H54 (cell line): ENCODE data around the gene PID1.

Experiments used
- DNase-seq: peaks from one replicate; pipeline ENCODE4 v3.0.0; 2011; ENCODE audit warnings: low spot score, mixed read lengths; ENCODE audit not compliant: insufficient read length
- FAIRE-seq: peaks from 3 replicates; lab custom pipeline; 2011; peaks lifted over from hg19 to GRCh38; lab: Jason Lieb, UNC
- POLR2A ChIP-seq: IDR thresholded peaks from 2 replicates; pipeline ENCODE4 v1.6.1; 2011; ENCODE audit warnings: low read depth, mild to moderate bottlenecking, low read length

PID1 gene

GRCh38 chr2:229179628-229180027 lies 91.5 kb downstream of the PID1 start:
- FAIRE-seq (no peak), DNase-seq (no peak)
- TF ChIP-seq POLR2A = no peak

- no peak for DNase-seq
- TF ChIP-seq POLR2A = no peak
- FAIRE-seq = no peak
These were observed 92.4 kb downstream of the PID1 start for GRCh38 chr2:229178706-229179105.

DNA sequence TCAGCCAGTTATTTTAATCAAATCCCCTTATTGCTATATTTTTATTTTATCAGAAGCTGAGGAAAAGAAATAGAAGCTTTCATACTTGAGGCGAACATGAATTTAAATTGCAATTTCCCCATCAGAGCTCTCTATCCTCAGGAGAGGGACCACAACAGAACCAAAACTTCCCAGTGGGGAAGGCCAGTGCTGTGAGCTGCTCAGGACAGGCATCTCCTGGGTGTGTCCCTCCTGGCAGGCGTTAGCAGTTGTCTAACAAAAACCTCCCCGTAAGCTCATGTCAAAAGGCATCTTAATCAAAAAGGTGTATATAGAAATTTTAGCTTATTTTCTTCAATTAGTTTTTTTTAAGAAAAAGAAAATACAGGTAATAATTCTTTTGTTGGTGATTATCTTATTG lies 93.0 kb downstream of the PID1 start:
- DNase-seq = no peak
- TF ChIP-seq POLR2A = no peak
- FAIRE-seq = no peak

- FAIRE-seq (no peak), DNase-seq (no peak)
- no peak for TF ChIP-seq POLR2A
These were observed 95.0 kb downstream of the PID1 start for GRCh38 chr2:229176136-229176535.

GRCh38 chr2:229175497-229175863 lies 95.6 kb downstream of the PID1 start:
- DNase-seq (no peak), FAIRE-seq (no peak)
- no peak for TF ChIP-seq POLR2A

GRCh38 chr2:229174794-229175496 lies 96.1 kb downstream of the PID1 start:
- FAIRE-seq = no peak
- no peak for TF ChIP-seq POLR2A
- no peak for DNase-seq

- FAIRE-seq = no peak
- no peak for DNase-seq
- no peak for TF ChIP-seq POLR2A
These were observed 97.2 kb downstream of the PID1 start for GRCh38 chr2:229173825-229174359.

GRCh38 chr2:229170916-229171315 lies 100.2 kb downstream of the PID1 start:
- TF ChIP-seq POLR2A = no peak
- no peak for DNase-seq
- no peak for FAIRE-seq

DNA sequence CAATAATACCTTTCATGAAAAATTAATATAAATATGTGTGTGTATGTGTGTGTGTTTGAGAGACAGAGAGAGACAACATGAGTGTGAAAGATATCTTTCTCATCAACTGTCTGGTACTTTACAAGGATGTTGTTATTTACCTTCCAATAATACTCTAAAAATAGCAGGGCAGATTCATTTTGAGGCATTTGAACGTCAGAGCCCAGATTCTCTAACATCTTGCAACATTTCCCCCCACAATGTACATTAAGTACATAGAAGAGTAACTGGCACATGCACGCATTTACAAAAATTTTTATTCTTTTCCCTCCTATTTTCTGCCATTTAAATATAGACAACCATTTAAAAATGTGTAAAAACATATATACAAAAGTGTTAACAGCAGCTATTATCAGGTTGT lies 100.9 kb downstream of the PID1 start:
- TF ChIP-seq POLR2A = no peak
- FAIRE-seq = no peak

DNA sequence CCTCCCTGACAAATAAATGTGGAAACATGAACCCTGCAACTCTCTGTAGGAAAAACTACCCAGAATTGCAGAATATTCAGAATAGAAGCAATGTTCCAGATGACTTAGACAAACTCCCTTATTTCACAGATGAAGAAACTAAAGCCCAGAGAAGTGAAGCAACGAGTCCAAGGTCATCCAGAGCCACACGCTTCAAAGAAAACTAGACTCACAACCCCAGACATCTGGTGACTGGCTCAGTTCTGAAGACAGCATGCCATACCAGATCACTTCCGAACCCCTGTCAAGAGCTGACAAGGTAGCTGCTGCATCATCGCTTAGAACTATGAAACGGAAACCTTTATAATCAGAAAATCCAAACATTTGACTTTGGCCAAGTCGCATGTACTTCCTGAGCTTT lies 101.3 kb downstream of the PID1 start:
- FAIRE-seq = no peak
- TF ChIP-seq POLR2A = no peak

More for the DNA sequence above, 100.9 kb downstream of the PID1 start:
- no peak for DNase-seq

GRCh38 chr2:229164545-229165249 lies 106.4 kb downstream of the PID1 start:
- peak; percentile 42 for DNase-seq
- peak; percentile 82 for FAIRE-seq
- TF ChIP-seq POLR2A = no peak

More for the DNA sequence above, 101.3 kb downstream of the PID1 start:
- DNase-seq = no peak

GRCh38 chr2:229163893-229164292 lies 107.2 kb downstream of the PID1 start:
- DNase-seq (no peak), FAIRE-seq (no peak)
- TF ChIP-seq POLR2A = no peak

DNA sequence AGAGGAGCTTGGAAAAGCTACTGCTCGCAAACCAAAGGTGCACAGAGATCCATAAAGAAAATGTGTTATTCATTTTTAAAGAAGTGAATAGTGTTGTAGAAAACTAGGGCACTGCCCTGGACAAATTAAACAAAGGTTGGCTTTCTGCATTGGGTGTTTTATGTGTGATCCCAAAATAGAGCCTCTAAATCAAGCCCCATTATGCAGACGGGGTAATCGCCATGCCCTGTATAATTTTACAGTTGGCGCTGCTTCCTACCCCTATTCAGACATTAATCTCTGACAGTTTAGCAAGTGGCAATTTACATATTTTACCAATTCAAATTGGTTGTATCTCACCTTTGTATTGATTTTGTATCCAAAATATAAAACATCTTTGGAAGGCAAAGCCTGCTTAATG lies 109.1 kb downstream of the PID1 start:
- FAIRE-seq = no peak
- no peak for DNase-seq
- no peak for TF ChIP-seq POLR2A

GRCh38 chr2:229160984-229161383 lies 110.1 kb downstream of the PID1 start:
- no peak for TF ChIP-seq POLR2A
- FAIRE-seq = no peak
- no peak for DNase-seq

- FAIRE-seq (no peak), DNase-seq (no peak)
- TF ChIP-seq POLR2A = no peak
These were observed 110.9 kb downstream of the PID1 start for GRCh38 chr2:229160180-229160579.

DNA sequence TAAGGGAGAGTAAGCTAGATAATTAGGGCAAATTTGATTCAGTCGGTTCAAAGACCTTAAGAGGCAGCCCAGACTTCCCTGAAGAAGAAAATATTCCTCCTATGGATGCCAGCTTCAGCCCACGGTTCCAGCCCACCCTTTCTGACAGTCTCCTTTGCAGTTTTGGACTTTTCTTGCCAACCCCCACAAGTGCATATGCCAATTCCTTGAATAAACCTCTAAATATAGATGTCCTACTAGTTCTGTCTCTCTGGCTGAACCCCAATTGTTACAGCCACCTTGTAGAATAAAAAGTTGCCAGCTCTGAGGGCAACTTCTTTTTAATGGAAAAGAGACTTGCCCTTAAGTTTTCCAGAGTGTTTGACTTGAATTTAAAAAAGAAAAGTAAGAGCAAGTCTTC lies 111.7 kb downstream of the PID1 start:
- no peak for DNase-seq
- FAIRE-seq = no peak
- TF ChIP-seq POLR2A = no peak
